Caco-2 (cell line): ENCODE data around the gene MANEAL. TPM values are rescaled to one million over a fixed set of nuclear protein-coding genes. Genes with fewer than 3 reads are reported as not detected.

Source experiments
- BruUV-seq: library from RNA; stranded (reverse); fragments of 400-500 nt; replicated peaks from 2 replicates; lab custom pipeline; 2021; lab: Mats Ljungman, UMichigan
- CTCF ChIA-PET: fragments of 300-600 bp; sonication (Branson Sonifier 250); formaldehyde crosslinking; loops from one replicate; lab custom pipeline; 2022; ENCODE audit warnings: antibody characterized with exemption; lab: Charles Lee
- POLR2A ChIA-PET: fragments of 300-600 bp; sonication (Branson Sonifier 250); formaldehyde crosslinking; loops from one replicate; lab custom pipeline; 2022; ENCODE audit warnings: antibody characterized with exemption; lab: Charles Lee
- DNase-seq, 2 experiments: peaks; one replicate each; pipeline versions ENCODE4 v3.0.0 to v3.0.0-alpha.2; 2020 to 2022
- H3K27me3 ChIP-seq: replicated peaks from 2 replicates; pipeline ENCODE4 v1.6.0; 2011; ENCODE audit warnings: low read length; ENCODE audit not compliant: control insufficient read depth, insufficient read depth
- H3K36me3 ChIP-seq: 2 replicates; pipeline ENCODE4 v1.5.1; 2011; ENCODE audit warnings: low read length; ENCODE audit not compliant: control insufficient read depth, insufficient read depth
- H3K4me1 ChIP-seq: fragments of 250-450 bp; sonication (Bioruptor Pico); 2 replicates; pipeline ENCODE4 v1.5.1; 2020; ENCODE audit warnings: mild to moderate bottlenecking
- H3K4me3 ChIP-seq: 2 replicates; pipeline ENCODE4 v1.5.1; 2011; ENCODE audit warnings: low read depth, mild to moderate bottlenecking, control low read depth, low read length
- H3K9me3 ChIP-seq: fragments of 250-450 bp; sonication (Bioruptor Pico); 2 replicates; pipeline ENCODE4 v1.5.1; 2020; ENCODE audit warnings: mild to moderate bottlenecking, moderate library complexity
- H3K27ac Mint-ChIP-seq: one replicate; pipeline ENCODE4 v1.8.0; 2022; ENCODE audit warnings: mixed read lengths; ENCODE audit not compliant: unreplicated experiment
- H3K27me3 Mint-ChIP-seq: one replicate; pipeline ENCODE4 v1.8.0; 2022; ENCODE audit warnings: mixed read lengths; ENCODE audit not compliant: insufficient read depth, unreplicated experiment
- H3K36me3 Mint-ChIP-seq: one replicate; pipeline ENCODE4 v1.8.0; 2022; ENCODE audit warnings: mild to moderate bottlenecking, mixed read lengths; ENCODE audit not compliant: insufficient read depth, unreplicated experiment
- H3K4me1 Mint-ChIP-seq: one replicate; pipeline ENCODE4 v1.8.0; 2022; ENCODE audit warnings: low read depth, mixed read lengths; ENCODE audit not compliant: unreplicated experiment
- H3K4me3 Mint-ChIP-seq: one replicate; pipeline ENCODE4 v1.8.0; 2022; ENCODE audit warnings: mild to moderate bottlenecking, moderate library complexity, mixed read lengths; ENCODE audit not compliant: unreplicated experiment
- H3K9me3 Mint-ChIP-seq: one replicate; pipeline ENCODE4 v1.8.0; 2022; ENCODE audit warnings: mixed read lengths; ENCODE audit not compliant: unreplicated experiment
- intact Hi-C: fragments of 100-400 bp; cut with micrococcal nuclease; formaldehyde crosslinking; loops from one replicate; pipeline ENCODE4 v1.10.0; 2022; ENCODE audit not compliant: unreplicated experiment
- total RNA-seq: library from RNA; stranded (reverse); gene quantifications from 2 replicates; pipeline ENCODE4 v1.2.3, GENCODE V29; 2022
- TF ChIP-seq, protein P1 (sequence below), 2 experiments: fragments of 200-600 bp in 1 of 2; IDR thresholded peaks; 1 replicate in 1 of 2; 2 replicates in 1 of 2; pipeline versions ENCODE4 v1.5.1 to v1.8.0; 2011 to 2022; ENCODE audit warnings: antibody characterized with exemption in 1 of 2, control low read depth in 1 of 2, inconsistent platforms in 1 of 2, low read depth in 1 of 2, low read length in 1 of 2, mild to moderate bottlenecking in 1 of 2, moderate library complexity in 1 of 2; ENCODE audit not compliant: insufficient read depth in 1 of 2, severe bottlenecking in 1 of 2, unreplicated experiment in 1 of 2

MANEAL gene
- total RNA-seq, 1 experiment from 2014 or later = 25.9 TPM

DNA sequence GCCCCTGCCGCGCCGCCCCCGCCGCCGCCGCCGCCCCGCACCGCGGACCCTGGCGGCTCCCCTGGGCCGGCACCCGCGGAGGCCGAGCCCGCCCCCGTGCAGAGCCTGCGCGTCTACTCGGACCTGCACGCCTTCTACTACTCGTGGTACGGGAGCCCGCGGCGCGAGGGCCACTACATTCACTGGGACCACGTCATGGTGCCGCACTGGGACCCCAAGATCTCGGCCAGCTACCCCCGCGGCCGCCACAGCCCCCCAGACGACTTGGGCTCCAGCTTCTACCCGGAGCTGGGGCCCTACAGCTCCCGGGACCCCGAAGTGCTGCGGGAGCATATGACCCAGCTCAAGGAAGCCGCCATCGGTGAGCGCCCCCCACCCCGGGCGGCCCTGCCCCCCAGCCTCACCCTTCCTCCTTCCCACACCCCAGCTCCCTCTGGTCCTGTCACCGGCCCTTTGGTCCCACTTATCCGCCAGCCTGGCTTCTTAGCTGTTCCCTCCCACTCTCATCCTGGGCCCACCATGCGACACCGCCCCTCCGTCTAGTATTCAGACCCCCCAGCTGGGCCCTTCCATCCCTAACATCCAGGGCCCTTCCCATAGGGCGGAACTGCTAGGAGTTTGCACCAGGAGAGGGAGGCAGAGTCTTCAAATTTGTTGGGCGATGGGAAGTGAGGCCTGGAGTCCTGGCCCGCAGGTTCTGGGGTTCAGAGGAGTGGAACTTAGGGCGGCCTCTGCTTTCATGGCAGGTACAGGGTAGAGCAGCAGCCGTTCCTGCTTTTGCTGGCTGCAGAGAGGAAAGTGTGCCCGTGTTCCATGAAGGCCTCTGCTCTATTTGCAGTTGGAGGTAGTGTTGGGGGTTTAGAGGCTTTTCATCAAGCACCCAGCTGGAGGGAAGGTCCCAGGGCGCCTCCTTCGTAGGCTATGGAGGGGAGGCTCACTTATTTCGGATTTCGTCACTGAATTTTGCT is 1.0 kb downstream of the MANEAL start:
- no peaks in the 10 kb centered on the region for H3K4me1 Mint-ChIP-seq
- H3K4me3 ChIP-seq = peak overlapping the region; percentile 71
- H3K36me3 Mint-ChIP-seq = peaks cover 13% of the 10 kb centered on the region
- H3K36me3 ChIP-seq = no peaks in the 10 kb centered on the region
- ChIA-PET CTCF (interaction anchor here (0.5 kb wide), 1 partner anchor 37 kb away, joined by 5 read pairs; no protein-coding TSS in a partner anchor), POLR2A (interaction anchor here (1.1 kb wide), 1 partner anchor 13 kb away, joined by 9 read pairs; the partner anchor contains the start of genes C1orf122 and YRDC)
- no TSS peak for BruUV-seq
- H3K27me3 ChIP-seq = no peaks in the 10 kb centered on the region
- no peak overlapping the region for H3K27ac Mint-ChIP-seq
- H3K9me3 Mint-ChIP-seq = no peaks in the 10 kb centered on the region
- no peaks in the 10 kb centered on the region; the same call in 1 of the 2 replicates for H3K4me1 ChIP-seq
- H3K9me3 ChIP-seq = no peaks in the 10 kb centered on the region
- H3K27me3 Mint-ChIP-seq = no peaks in the 10 kb centered on the region
- H3K4me3 Mint-ChIP-seq = peak overlapping the region; percentile 78
- DNase-seq = no peak
- TF ChIP-seq, protein P1, sequence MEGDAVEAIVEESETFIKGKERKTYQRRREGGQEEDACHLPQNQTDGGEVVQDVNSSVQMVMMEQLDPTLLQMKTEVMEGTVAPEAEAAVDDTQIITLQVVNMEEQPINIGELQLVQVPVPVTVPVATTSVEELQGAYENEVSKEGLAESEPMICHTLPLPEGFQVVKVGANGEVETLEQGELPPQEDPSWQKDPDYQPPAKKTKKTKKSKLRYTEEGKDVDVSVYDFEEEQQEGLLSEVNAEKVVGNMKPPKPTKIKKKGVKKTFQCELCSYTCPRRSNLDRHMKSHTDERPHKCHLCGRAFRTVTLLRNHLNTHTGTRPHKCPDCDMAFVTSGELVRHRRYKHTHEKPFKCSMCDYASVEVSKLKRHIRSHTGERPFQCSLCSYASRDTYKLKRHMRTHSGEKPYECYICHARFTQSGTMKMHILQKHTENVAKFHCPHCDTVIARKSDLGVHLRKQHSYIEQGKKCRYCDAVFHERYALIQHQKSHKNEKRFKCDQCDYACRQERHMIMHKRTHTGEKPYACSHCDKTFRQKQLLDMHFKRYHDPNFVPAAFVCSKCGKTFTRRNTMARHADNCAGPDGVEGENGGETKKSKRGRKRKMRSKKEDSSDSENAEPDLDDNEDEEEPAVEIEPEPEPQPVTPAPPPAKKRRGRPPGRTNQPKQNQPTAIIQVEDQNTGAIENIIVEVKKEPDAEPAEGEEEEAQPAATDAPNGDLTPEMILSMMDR (IDR thresholded peaks at IDR 0.05; ENCODE audit: insufficient read depth in 1 of 2, low read depth in 1 of 2, low read length in 1 of 2, severe bottlenecking in 1 of 2, unreplicated experiment in 1 of 2) = peak in 1 of 2 experiments; percentile 6
- intact Hi-C loops = no loop called here

DNA sequence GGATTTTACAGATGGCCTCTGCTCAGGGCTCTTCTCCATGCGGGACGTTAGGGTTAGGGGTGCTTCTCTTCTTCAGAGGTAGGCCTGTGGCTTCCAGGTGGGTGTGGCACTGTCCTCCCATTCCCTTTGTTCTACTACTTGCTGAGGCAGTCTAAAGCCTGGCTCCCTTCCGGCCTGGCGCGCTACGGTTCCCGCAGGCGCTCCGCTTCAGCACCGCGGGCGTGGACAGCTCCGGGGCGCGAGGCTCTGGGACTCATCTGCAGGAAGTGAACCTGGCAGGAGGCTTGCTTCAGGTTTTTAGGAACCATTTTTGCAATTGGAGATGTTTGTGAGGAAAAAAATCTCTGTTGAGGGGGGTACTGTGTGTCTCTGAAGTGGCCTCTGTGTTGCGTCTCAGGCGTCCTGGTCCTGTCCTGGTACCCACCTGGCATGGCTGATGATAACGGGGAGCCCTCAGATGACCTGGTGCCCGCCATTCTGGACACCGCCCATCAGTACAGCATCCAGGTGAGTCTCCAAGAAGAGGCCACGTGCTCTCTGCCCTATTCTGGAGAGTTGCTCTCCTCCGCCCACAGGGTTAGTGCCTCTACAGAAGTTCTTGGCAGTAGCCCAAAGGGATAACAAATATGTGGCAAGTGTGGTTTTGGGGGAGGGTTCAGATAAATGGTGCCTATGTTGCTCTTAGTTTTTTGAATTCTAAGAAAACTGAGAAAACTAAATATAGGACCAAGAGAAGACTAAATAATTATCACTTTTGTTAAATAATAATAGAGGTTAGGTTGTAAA is 1.9 kb downstream of the MANEAL start:
- no peaks in the 10 kb centered on the region for H3K9me3 Mint-ChIP-seq
- no peaks in the 10 kb centered on the region for H3K27me3 ChIP-seq
- no peaks in the 10 kb centered on the region for H3K4me1 Mint-ChIP-seq
- ChIA-PET CTCF (interaction anchor here (0.5 kb wide), 1 partner anchor 36 kb away, joined by 5 read pairs; no protein-coding TSS in a partner anchor), POLR2A (interaction anchor here (1.1 kb wide), 1 partner anchor 13 kb away, joined by 9 read pairs; the partner anchor contains the start of genes C1orf122 and YRDC)
- no peaks in the 10 kb centered on the region for H3K27me3 Mint-ChIP-seq
- no peaks in the 10 kb centered on the region for H3K9me3 ChIP-seq
- TF ChIP-seq, protein P1 (IDR thresholded peaks at IDR 0.05; ENCODE audit: insufficient read depth in 1 of 2, low read depth in 1 of 2, low read length in 1 of 2, severe bottlenecking in 1 of 2, unreplicated experiment in 1 of 2) = no peak
- intact Hi-C loops = no loop called here
- no peaks in the 10 kb centered on the region; the same call in 1 of the 2 replicates for H3K4me1 ChIP-seq
- H3K4me3 Mint-ChIP-seq = peak overlapping the region; percentile 78
- H3K27ac Mint-ChIP-seq = no peak overlapping the region
- H3K36me3 ChIP-seq = no peaks in the 10 kb centered on the region
- no TSS peak for BruUV-seq
- peak in 1 of 2 experiments; percentile 32 for DNase-seq
- peaks cover 21% of the 10 kb centered on the region for H3K36me3 Mint-ChIP-seq
- H3K4me3 ChIP-seq = peak overlapping the region; percentile 71
